ENCODE measurements around the gene ALG12. TPM values are rescaled to one million over a fixed set of nuclear protein-coding genes. Genes with fewer than 3 reads are reported as not detected.
A peak's percentile ranks its signal among the peaks of the same experiment; 100 is the strongest.

ALG12 gene
- total RNA-seq, 1 experiment from 2014 or later: 16.6 TPM

- ATAC-seq: peak; percentile 29
Observed at GRCh38 chr22:49942565-49943404, 24.5 kb upstream of the ALG12 start.

More at GRCh38 chr22:49942565-49943404, 24.5 kb upstream of the ALG12 start:
- TF ChIP-seq CEBPB (IDR thresholded peaks at IDR 0.05; ENCODE audit: low read depth) (no peak), ZNF274 (IDR thresholded peaks at IDR 0.05; ENCODE audit: low read depth, low read length) (no peak), JUND (IDR thresholded peaks at IDR 0.05) (no peak), ZFX (IDR thresholded peaks at IDR 0.05) (no peak; the same call in 1 of the 2 replicates), FOSL1 (IDR thresholded peaks at IDR 0.05; ENCODE audit: low read depth) (no peak), ATF3 (IDR thresholded peaks at IDR 0.05) (no peak), YY1 (IDR thresholded peaks at IDR 0.05; ENCODE audit: extremely low read depth, insufficient replicate concordance, low read depth, low read length) (no peak), ZBTB33 (IDR thresholded peaks at IDR 0.05; ENCODE audit: extremely low read depth, insufficient replicate concordance, low read length) (no peak), EGR1 (IDR thresholded peaks at IDR 0.05; ENCODE audit: low read depth) (no peak), REST (IDR thresholded peaks at IDR 0.05; ENCODE audit: low read depth) (no peak), MAX (IDR thresholded peaks at IDR 0.05) (no peak), SP1 (IDR thresholded peaks at IDR 0.05; ENCODE audit: low read depth) (no peak)
- BruUV-seq (replicated peaks): no TSS peak
- Histone ChIP-seq H3K4me3 (replicated peaks in 1 of 2; ENCODE audit: low read depth in 1 of 2, low read length in 2 of 2) (no peak overlapping the region), H3K36me3 (ENCODE audit: control insufficient read depth in 1 of 2, insufficient read depth in 2 of 2, low read length in 2 of 2) (no peaks in the 10 kb centered on the region), H3K27me3 (ENCODE audit: insufficient read depth, low read length) (no peaks in the 10 kb centered on the region), H3K79me2 (ENCODE audit: insufficient read depth, low read length) (no peaks in the 10 kb centered on the region), H4K20me1 (ENCODE audit: insufficient read depth) (no peaks in the 10 kb centered on the region), H3K4me2 (ENCODE audit: low read length) (no peak overlapping the region), H3K27ac (ENCODE audit: low read depth, low read length) (no peak overlapping the region; the same call in 1 of the 2 replicates), H3K9ac (ENCODE audit: low read length) (no peak overlapping the region), H3K9me3 (ENCODE audit: control insufficient read depth in 1 of 2, insufficient read depth in 1 of 2, low read depth in 1 of 2, low read length in 2 of 2) (no peaks in the 10 kb centered on the region), H3K9me2 (ENCODE audit: insufficient read depth) (no peaks in the 10 kb centered on the region), H2AFZ (ENCODE audit: low read depth, low read length, poor library complexity, severe bottlenecking) (no peak overlapping the region), H3K4me1 (ENCODE audit: control insufficient read depth in 1 of 2, insufficient read depth in 2 of 2, low read length in 2 of 2) (peaks cover 8 to 17% of the 10 kb centered on the region in 2 experiments)
- ChIA-PET POLR2A (interaction anchor here (1.1 kb wide), 1 partner anchor 28 kb away, joined by 3 read pairs; no protein-coding TSS in a partner anchor), CTCF (no interaction called here), RAD21 (ENCODE audit: low non-redundant PET in 1 of 2, low total read pairs in 2 of 2, uncharacterized antibody in 2 of 2, unreplicated experiment in 2 of 2) (no interaction called here)
- DNase-seq (ENCODE audit: low read depth, low spot score): no peak
- intact Hi-C loops (cut with micrococcal nuclease): no loop called here
